ENCODE data around the gene LRRC17. TPM values are rescaled to one million over a fixed set of nuclear protein-coding genes. Genes with fewer than 3 reads are reported as not detected.

Gene LRRC17
- total and polyA plus RNA-seq, 9 of the 15 experiments (the other 6 are each of a cell fraction or from before 2014, with no cell fraction given): 0.03 to 0.18 (median 0.12) TPM; not detected in 5

DNA sequence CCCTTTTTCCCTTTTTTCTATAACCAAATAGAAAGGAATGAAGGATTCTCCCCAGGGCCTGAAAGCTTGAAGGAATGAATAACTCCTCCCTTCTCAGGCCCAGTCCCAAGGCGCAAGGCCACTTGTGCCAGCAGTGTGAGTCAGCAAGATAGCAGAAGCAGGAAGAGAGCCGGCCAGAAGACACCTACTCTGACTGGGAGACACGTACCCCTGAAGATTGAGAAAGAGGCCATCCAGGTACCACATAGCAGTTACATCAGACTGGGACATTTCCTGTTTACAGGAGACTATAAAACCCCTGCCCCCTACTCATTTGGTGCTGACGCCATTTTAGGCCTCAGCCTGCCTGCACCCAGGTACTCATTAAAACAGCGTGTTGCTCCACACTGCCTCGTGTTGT lies 65.5 kb downstream of the LRRC17 start (continued):
- 0 out of 2 replicates have a peak, but pooled peaks have one; percentile 32 for TF ChIP-seq CHAMP1 (IDR thresholded peaks at IDR 0.05)
- TF ChIP-seq, protein P1, sequence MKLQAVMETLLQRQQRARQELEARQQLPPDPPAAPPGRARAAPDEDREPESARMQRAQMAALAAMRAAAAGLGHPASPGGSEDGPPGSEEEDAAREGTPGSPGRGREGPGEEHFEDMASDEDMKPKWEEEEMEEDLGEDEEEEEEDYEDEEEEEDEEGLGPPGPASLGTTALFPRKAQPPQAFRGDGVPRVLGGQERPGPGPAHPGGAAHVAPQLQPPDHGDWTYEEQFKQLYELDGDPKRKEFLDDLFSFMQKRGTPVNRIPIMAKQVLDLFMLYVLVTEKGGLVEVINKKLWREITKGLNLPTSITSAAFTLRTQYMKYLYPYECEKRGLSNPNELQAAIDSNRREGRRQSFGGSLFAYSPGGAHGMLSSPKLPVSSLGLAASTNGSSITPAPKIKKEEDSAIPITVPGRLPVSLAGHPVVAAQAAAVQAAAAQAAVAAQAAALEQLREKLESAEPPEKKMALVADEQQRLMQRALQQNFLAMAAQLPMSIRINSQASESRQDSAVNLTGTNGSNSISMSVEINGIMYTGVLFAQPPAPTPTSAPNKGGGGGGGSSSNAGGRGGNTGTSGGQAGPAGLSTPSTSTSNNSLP (IDR thresholded peaks at IDR 0.05; ENCODE audit: borderline replicate concordance, low read depth, low read length): no peak
- TF ChIP-seq CBX5 (IDR thresholded peaks at IDR 0.05; ENCODE audit: borderline replicate concordance, low read depth): no peak
- TF ChIP-seq DNMT1 (IDR thresholded peaks at IDR 0.05): no peak
- TF ChIP-seq HLTF (IDR thresholded peaks at IDR 0.05): no peak
- no peak for TF ChIP-seq LCOR (CRISPR knock-in tag; IDR thresholded peaks at IDR 0.05)
- TF ChIP-seq SREBF2 (CRISPR knock-in tag; IDR thresholded peaks at IDR 0.05): no peak
- 0 out of 2 replicates have a peak, but pooled peaks have one; percentile 23 for TF ChIP-seq SP1 (CRISPR knock-in tag; IDR thresholded peaks at IDR 0.05)
- TF ChIP-seq RBM39 (optimal IDR thresholded peaks at IDR 0.05; ENCODE audit: low read depth, low read length): no peak
- TF ChIP-seq MAFF (IDR thresholded peaks at IDR 0.05; ENCODE audit: low read length): peak; percentile 65
- TF ChIP-seq TEAD4 (IDR thresholded peaks at IDR 0.05; ENCODE audit: low read length): no peak
- TF ChIP-seq TEAD4 (CRISPR knock-in tag; IDR thresholded peaks at IDR 0.05; ENCODE audit: borderline replicate concordance): no peak
- TF ChIP-seq ZNF124 (CRISPR knock-in tag; IDR thresholded peaks at IDR 0.05): no peak
- TF ChIP-seq, protein P2, sequence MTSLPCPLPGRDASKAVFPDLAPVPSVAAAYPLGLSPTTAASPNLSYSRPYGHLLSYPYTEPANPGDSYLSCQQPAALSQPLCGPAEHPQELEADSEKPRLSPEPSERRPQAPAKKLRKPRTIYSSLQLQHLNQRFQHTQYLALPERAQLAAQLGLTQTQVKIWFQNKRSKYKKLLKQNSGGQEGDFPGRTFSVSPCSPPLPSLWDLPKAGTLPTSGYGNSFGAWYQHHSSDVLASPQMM (CRISPR knock-in tag; IDR thresholded peaks at IDR 0.05): no peak
- TF ChIP-seq RREB1 (CRISPR knock-in tag; IDR thresholded peaks at IDR 0.05): no peak
- TF ChIP-seq SREBF1 (IDR thresholded peaks at IDR 0.05; ENCODE audit: borderline replicate concordance, low read depth, low read length): no peak
- no peak for TF ChIP-seq FOXK1 (CRISPR knock-in tag; IDR thresholded peaks at IDR 0.05; ENCODE audit: borderline replicate concordance)
- TF ChIP-seq ZC3H11A (IDR thresholded peaks at IDR 0.05; ENCODE audit: low read depth, low read length): no peak
- TF ChIP-seq ZC3H8 (IDR thresholded peaks at IDR 0.05): no peak
- TF ChIP-seq ETV6 (IDR thresholded peaks at IDR 0.05; ENCODE audit: borderline replicate concordance in 1 of 2, low read depth in 2 of 2, low read length in 1 of 2): no peak
- no peak for TF ChIP-seq ETV6 (CRISPR knock-in tag; IDR thresholded peaks at IDR 0.05; ENCODE audit: borderline replicate concordance)
